Peyer's patch (tissue), 4 donors: ENCODE data around the gene RASAL2.

ENCODE experiments used
- CTCF ChIP-seq, 6 experiments: fragments of 450-650 bp in 4 of 6; fragments of 200-600 bp in 2 of 6; sonication (generic) in 1 of 6; IDR thresholded peaks; one replicate each; pipeline ENCODE4 v1.5.1; 2017 to 2019; ENCODE audit warnings: antibody characterized with exemption in 6 of 6, mild to moderate bottlenecking in 3 of 6, moderate library complexity in 1 of 6
- POLR2A ChIP-seq, 2 donors: fragments of 450-650 bp; IDR thresholded peaks; one replicate each; pipeline ENCODE4 v1.5.1; 2017; ENCODE audit warnings: antibody characterized with exemption in 2 of 2, mild to moderate bottlenecking in 2 of 2, moderate library complexity in 2 of 2

GRCh38 chr1:178218550-178218949 is 124.6 kb downstream of the RASAL2 start:
- TF ChIP-seq CTCF (IDR thresholded peaks at IDR 0.05) (no peak), POLR2A (IDR thresholded peaks at IDR 0.05) (no peak)
